GM18505 (cell line): ENCODE measurements around the gene CRACR2B.

Experiments
- ATAC-seq: cut with Tn5 transposase; IDR thresholded peaks from one replicate; pipeline ENCODE4 v1.9.1; 2021; ENCODE audit not compliant: unreplicated experiment
- POLR2A ChIP-seq: IDR thresholded peaks from 4 replicates; pipeline ENCODE4 v1.6.1; 2011; ENCODE audit warnings: borderline replicate concordance; ENCODE audit not compliant: insufficient read depth, insufficient read length; ENCODE audit errors: extremely low read depth

CRACR2B gene

GRCh38 chr11:849104-849824 is 21.5 kb downstream of the CRACR2B start:
- no peak for ATAC-seq
- TF ChIP-seq POLR2A, result no peak

GRCh38 chr11:849951-850774 is 22.4 kb downstream of the CRACR2B start:
- TF ChIP-seq POLR2A, result no peak
- no peak for ATAC-seq

GRCh38 chr11:850775-851763 is 23.4 kb downstream of the CRACR2B start:
- ATAC-seq, result no peak
- no peak for TF ChIP-seq POLR2A

GRCh38 chr11:852762-853161 is 25.0 kb downstream of the CRACR2B start:
- TF ChIP-seq POLR2A, result no peak
- ATAC-seq, result no peak

GRCh38 chr11:853682-854448 is 26.1 kb downstream of the CRACR2B start:
- ATAC-seq, result no peak

GRCh38 chr11:854601-855329 is 27.0 kb downstream of the CRACR2B start:
- no peak for TF ChIP-seq POLR2A
- ATAC-seq, result no peak

More at GRCh38 chr11:853682-854448, 26.1 kb downstream of the CRACR2B start:
- no peak for TF ChIP-seq POLR2A

- TF ChIP-seq POLR2A, result no peak
- ATAC-seq, result no peak
Measured at GRCh38 chr11:855330-855674, 27.6 kb downstream of the CRACR2B start.

GRCh38 chr11:855796-856195 is 28.1 kb downstream of the CRACR2B start:
- no peak for ATAC-seq
- TF ChIP-seq POLR2A, result no peak

- no peak for TF ChIP-seq POLR2A
- ATAC-seq, result no peak
Measured at GRCh38 chr11:856397-856796, 28.7 kb downstream of the CRACR2B start.

- TF ChIP-seq POLR2A, result no peak
- ATAC-seq, result no peak
Measured at GRCh38 chr11:858053-858761, 30.5 kb downstream of the CRACR2B start.

GRCh38 chr11:858762-859339 is 31.1 kb downstream of the CRACR2B start:
- ATAC-seq, result no peak
- no peak for TF ChIP-seq POLR2A

GRCh38 chr11:859394-860131 is 31.8 kb downstream of the CRACR2B start:
- no peak for ATAC-seq
- no peak for TF ChIP-seq POLR2A
